ENCODE measurements around the gene OR6N1.

OR6N1 gene

GRCh38 chr1:158771950-158772866, at the start of gene OR6N1:
OR6N1 (minus strand) TSS chr1:158772195; CDS start chr1:158766682, 5,513 bp downstream.
- no peak for DNase-seq
- in situ Hi-C loops (cut with HindIII; ENCODE audit: low pct_ligation_motif_present, low pct_unique_long_range_greater_than_20kb, low sequenced_read_pairs): no loop called here

- in situ Hi-C loops (cut with HindIII; ENCODE audit: low pct_ligation_motif_present, low pct_unique_long_range_greater_than_20kb, low sequenced_read_pairs): no loop called here
- no peak for DNase-seq
Measured at GRCh38 chr1:158821723-158822122, 49.7 kb upstream of the OR6N1 start.

GRCh38 chr1:158819461-158820443, 47.8 kb upstream of the OR6N1 start:
- in situ Hi-C loops (cut with HindIII; ENCODE audit: low pct_ligation_motif_present, low pct_unique_long_range_greater_than_20kb, low sequenced_read_pairs): no loop called here

GRCh38 chr1:158818975-158819431, 47.0 kb upstream of the OR6N1 start:
- in situ Hi-C loops (cut with HindIII; ENCODE audit: low pct_ligation_motif_present, low pct_unique_long_range_greater_than_20kb, low sequenced_read_pairs): no loop called here
- no peak for DNase-seq

More at GRCh38 chr1:158819461-158820443, 47.8 kb upstream of the OR6N1 start:
- DNase-seq: no peak

GRCh38 chr1:158818560-158818959, 46.6 kb upstream of the OR6N1 start:
- in situ Hi-C loops (cut with HindIII; ENCODE audit: low pct_ligation_motif_present, low pct_unique_long_range_greater_than_20kb, low sequenced_read_pairs): no loop called here
- no peak for DNase-seq

- DNase-seq: no peak
- in situ Hi-C loops (cut with HindIII; ENCODE audit: low pct_ligation_motif_present, low pct_unique_long_range_greater_than_20kb, low sequenced_read_pairs): no loop called here
Measured at GRCh38 chr1:158814970-158815369, 43.0 kb upstream of the OR6N1 start.

GRCh38 chr1:158813164-158813563, 41.2 kb upstream of the OR6N1 start:
- DNase-seq: no peak
- in situ Hi-C loops (cut with HindIII; ENCODE audit: low pct_ligation_motif_present, low pct_unique_long_range_greater_than_20kb, low sequenced_read_pairs): no loop called here

- in situ Hi-C loops (cut with HindIII; ENCODE audit: low pct_ligation_motif_present, low pct_unique_long_range_greater_than_20kb, low sequenced_read_pairs): no loop called here
- no peak for DNase-seq
Measured at GRCh38 chr1:158812336-158812735, 40.3 kb upstream of the OR6N1 start.

GRCh38 chr1:158810311-158810710, 38.3 kb upstream of the OR6N1 start:
- in situ Hi-C loops (cut with HindIII; ENCODE audit: low pct_ligation_motif_present, low pct_unique_long_range_greater_than_20kb, low sequenced_read_pairs): no loop called here
- DNase-seq: no peak

GRCh38 chr1:158809862-158810261, 37.9 kb upstream of the OR6N1 start:
- no peak for DNase-seq
- in situ Hi-C loops (cut with HindIII; ENCODE audit: low pct_ligation_motif_present, low pct_unique_long_range_greater_than_20kb, low sequenced_read_pairs): no loop called here

GRCh38 chr1:158809256-158809655, 37.3 kb upstream of the OR6N1 start:
- in situ Hi-C loops (cut with HindIII; ENCODE audit: low pct_ligation_motif_present, low pct_unique_long_range_greater_than_20kb, low sequenced_read_pairs): no loop called here

GRCh38 chr1:158806916-158807536, 35.0 kb upstream of the OR6N1 start:
- in situ Hi-C loops (cut with HindIII; ENCODE audit: low pct_ligation_motif_present, low pct_unique_long_range_greater_than_20kb, low sequenced_read_pairs): no loop called here
- DNase-seq: no peak

More at GRCh38 chr1:158809256-158809655, 37.3 kb upstream of the OR6N1 start:
- DNase-seq: no peak

GRCh38 chr1:158803678-158804077, 31.7 kb upstream of the OR6N1 start:
- no peak for DNase-seq
- in situ Hi-C loops (cut with HindIII; ENCODE audit: low pct_ligation_motif_present, low pct_unique_long_range_greater_than_20kb, low sequenced_read_pairs): no loop called here

GRCh38 chr1:158801396-158801795, 29.4 kb upstream of the OR6N1 start:
- no peak for DNase-seq
- in situ Hi-C loops (cut with HindIII; ENCODE audit: low pct_ligation_motif_present, low pct_unique_long_range_greater_than_20kb, low sequenced_read_pairs): no loop called here

- DNase-seq: no peak
- in situ Hi-C loops (cut with HindIII; ENCODE audit: low pct_ligation_motif_present, low pct_unique_long_range_greater_than_20kb, low sequenced_read_pairs): no loop called here
Measured at GRCh38 chr1:158800526-158800925, 28.5 kb upstream of the OR6N1 start.

- in situ Hi-C loops (cut with HindIII; ENCODE audit: low pct_ligation_motif_present, low pct_unique_long_range_greater_than_20kb, low sequenced_read_pairs): no loop called here
- no peak for DNase-seq
Measured at GRCh38 chr1:158799689-158800088, 27.7 kb upstream of the OR6N1 start.

GRCh38 chr1:158798531-158798930, 26.5 kb upstream of the OR6N1 start:
- in situ Hi-C loops (cut with HindIII; ENCODE audit: low pct_ligation_motif_present, low pct_unique_long_range_greater_than_20kb, low sequenced_read_pairs): no loop called here
- peak; percentile 4 for DNase-seq

- no peak for DNase-seq
- in situ Hi-C loops (cut with HindIII; ENCODE audit: low pct_ligation_motif_present, low pct_unique_long_range_greater_than_20kb, low sequenced_read_pairs): no loop called here
Measured at GRCh38 chr1:158794247-158794646, 22.3 kb upstream of the OR6N1 start.

GRCh38 chr1:158793604-158794003, 21.6 kb upstream of the OR6N1 start:
- peak; percentile 25 for DNase-seq
- in situ Hi-C loops (cut with HindIII; ENCODE audit: low pct_ligation_motif_present, low pct_unique_long_range_greater_than_20kb, low sequenced_read_pairs): no loop called here
